ENCODE measurements around the gene ALDOB.

Gene ALDOB

GRCh38 chr9:101399643-101399970 is 36.0 kb downstream of the ALDOB start:
- H4K8ac ChIP-seq (ENCODE audit: low read depth, low read length): no peak overlapping the region
- H3K23ac ChIP-seq (ENCODE audit: low read depth, low read length, poor library complexity): no peak overlapping the region
- no peak overlapping the region for H2BK5ac ChIP-seq (ENCODE audit: low read length)
- no peak overlapping the region for H3K9ac ChIP-seq (ENCODE audit: low read depth, low read length, poor library complexity)
- H3K27me3 ChIP-seq (ENCODE audit: control insufficient read depth in 3 of 3, insufficient read depth in 3 of 3, low read depth in 1 of 3, low read length in 3 of 3): no peaks in the 10 kb centered on the region
- H2BK15ac ChIP-seq (ENCODE audit: low read length): no peak overlapping the region
- no peak overlapping the region for H2AK5ac ChIP-seq (ENCODE audit: low read depth, low read length)
- no peak overlapping the region for H2BK12ac ChIP-seq (ENCODE audit: low read length)
- no peak for DNase-seq (ENCODE audit: low spot score)
- no peak overlapping the region for H4K91ac ChIP-seq (ENCODE audit: low read depth, low read length, poor library complexity)
- H2AFZ ChIP-seq (ENCODE audit: low read length): no peak overlapping the region
- no peak overlapping the region for H3K4ac ChIP-seq (ENCODE audit: low read length)
- H2BK120ac ChIP-seq (ENCODE audit: low read depth, low read length): no peak overlapping the region
- peaks cover 10% of the 10 kb centered on the region for H3K79me1 ChIP-seq (ENCODE audit: low read depth, low read length)
- H3K14ac ChIP-seq (ENCODE audit: low read length): no peak overlapping the region
- H3K4me3 ChIP-seq (ENCODE audit: low read length in 2 of 2): peak overlapping the region; percentile 79 to 92
- no peak overlapping the region for H3K27ac ChIP-seq (replicated peaks; ENCODE audit: low read length)
- H3K18ac ChIP-seq (ENCODE audit: low read length): no peak overlapping the region
- peaks cover 3 to 4% of the 10 kb centered on the region in 2 donors for H3K4me1 ChIP-seq (ENCODE audit: control insufficient read depth in 2 of 2, insufficient read depth in 1 of 2, low read depth in 1 of 2, low read length in 2 of 2)
- H3K4me2 ChIP-seq (ENCODE audit: insufficient read depth, low read length, poor library complexity, severe bottlenecking): peak overlapping the region; percentile 83
- WGBS, 2 donors (ENCODE audit: extremely low coverage in 2 of 2, insufficient read length in 2 of 2, insufficient replicate concordance in 1 of 2): no CpG with 5 or more reads among the region's 2 CpGs
- peaks cover 9 to 63% of the 10 kb centered on the region in 2 donors for H3K9me3 ChIP-seq (replicated peaks in 1 of 2; ENCODE audit: control insufficient read depth in 2 of 2, insufficient read depth in 1 of 2, low read depth in 1 of 2, low read length in 2 of 2)
- H3K36me3 ChIP-seq (replicated peaks in 1 of 2; ENCODE audit: control insufficient read depth in 2 of 2, insufficient read depth in 2 of 2, low read length in 2 of 2): peaks cover 18 to 73% of the 10 kb centered on the region in 2 donors

- peaks cover 10% of the 10 kb centered on the region for H3K79me1 ChIP-seq (ENCODE audit: low read depth, low read length)
These were observed 36.5 kb downstream of the ALDOB start for GRCh38 chr9:101398930-101399642.

GRCh38 chr9:101398068-101398929 is 37.3 kb downstream of the ALDOB start, which contains the start of the genes MRPL50 and ZNF189:
MRPL50 (minus strand) TSS chr9:101398618; CDS start chr9:101398592, 26 bp downstream.
ZNF189 (plus strand) TSS chr9:101398851; CDS start chr9:101399157, 306 bp downstream.
- no peak within 1 kb of the TSS for H3K27ac ChIP-seq (replicated peaks; ENCODE audit: low read length)
- H4K8ac ChIP-seq (ENCODE audit: low read depth, low read length): no peak within 1 kb of the TSS
- peak within 1 kb of the TSS; percentile 92 for H3K9ac ChIP-seq (ENCODE audit: low read depth, low read length, poor library complexity)
- peaks cover 10% of the 10 kb centered on the region for H3K79me1 ChIP-seq (ENCODE audit: low read depth, low read length)
- no peak within 1 kb of the TSS for H2AK5ac ChIP-seq (ENCODE audit: low read depth, low read length)
- no CpG with 5 or more reads among the region's 44 CpGs for WGBS, 2 donors (ENCODE audit: extremely low coverage in 2 of 2, insufficient read length in 2 of 2, insufficient replicate concordance in 1 of 2)
- peaks cover 9 to 61% of the 10 kb centered on the region in 2 donors for H3K9me3 ChIP-seq (replicated peaks in 1 of 2; ENCODE audit: control insufficient read depth in 2 of 2, insufficient read depth in 1 of 2, low read depth in 1 of 2, low read length in 2 of 2)
- H3K18ac ChIP-seq (ENCODE audit: low read length): peak within 1 kb of the TSS; percentile 95
- peak within 1 kb of the TSS; percentile 93 for H2AFZ ChIP-seq (ENCODE audit: low read length)
- no peak within 1 kb of the TSS for H3K14ac ChIP-seq (ENCODE audit: low read length)
- H4K91ac ChIP-seq (ENCODE audit: low read depth, low read length, poor library complexity): peak within 1 kb of the TSS; percentile 72
- H2BK5ac ChIP-seq (ENCODE audit: low read length): no peak within 1 kb of the TSS
- no peak within 1 kb of the TSS for H2BK12ac ChIP-seq (ENCODE audit: low read length)
- peak within 1 kb of the TSS; percentile 83 for H3K4me2 ChIP-seq (ENCODE audit: insufficient read depth, low read length, poor library complexity, severe bottlenecking)
- peaks cover 16 to 69% of the 10 kb centered on the region in 2 donors for H3K36me3 ChIP-seq (replicated peaks in 1 of 2; ENCODE audit: control insufficient read depth in 2 of 2, insufficient read depth in 2 of 2, low read length in 2 of 2)
- no peak within 1 kb of the TSS for H2BK15ac ChIP-seq (ENCODE audit: low read length)
- H3K4me3 ChIP-seq (ENCODE audit: low read length in 2 of 2): peak within 1 kb of the TSS; percentile 79 to 92
- peak; percentile 97 for DNase-seq (ENCODE audit: low spot score)
- H3K23ac ChIP-seq (ENCODE audit: low read depth, low read length, poor library complexity): peak within 1 kb of the TSS; percentile 65
- no peak within 1 kb of the TSS for H2BK120ac ChIP-seq (ENCODE audit: low read depth, low read length)
- H3K4ac ChIP-seq (ENCODE audit: low read length): no peak within 1 kb of the TSS
- peaks cover 3 to 4% of the 10 kb centered on the region in 2 donors for H3K4me1 ChIP-seq (ENCODE audit: control insufficient read depth in 2 of 2, insufficient read depth in 1 of 2, low read depth in 1 of 2, low read length in 2 of 2)
- H3K27me3 ChIP-seq (ENCODE audit: control insufficient read depth in 3 of 3, insufficient read depth in 3 of 3, low read depth in 1 of 3, low read length in 3 of 3): no peaks in the 10 kb centered on the region

More at GRCh38 chr9:101398930-101399642, 36.5 kb downstream of the ALDOB start:
- Histone ChIP-seq H4K8ac (ENCODE audit: low read depth, low read length) (no peak overlapping the region), H3K9me3 (replicated peaks in 1 of 2; ENCODE audit: control insufficient read depth in 2 of 2, insufficient read depth in 1 of 2, low read depth in 1 of 2, low read length in 2 of 2) (peaks cover 13 to 63% of the 10 kb centered on the region in 2 donors), H2BK120ac (ENCODE audit: low read depth, low read length) (no peak overlapping the region), H3K23ac (ENCODE audit: low read depth, low read length, poor library complexity) (peak overlapping the region; percentile 65), H3K27ac (replicated peaks; ENCODE audit: low read length) (no peak overlapping the region), H2BK15ac (ENCODE audit: low read length) (no peak overlapping the region), H3K4ac (ENCODE audit: low read length) (no peak overlapping the region), H3K9ac (ENCODE audit: low read depth, low read length, poor library complexity) (peak overlapping the region; percentile 92), H2BK12ac (ENCODE audit: low read length) (no peak overlapping the region), H2AFZ (ENCODE audit: low read length) (peak overlapping the region; percentile 93), H3K4me1 (ENCODE audit: control insufficient read depth in 2 of 2, insufficient read depth in 1 of 2, low read depth in 1 of 2, low read length in 2 of 2) (peaks cover 3 to 4% of the 10 kb centered on the region in 2 donors), H3K14ac (ENCODE audit: low read length) (no peak overlapping the region), H3K27me3 (ENCODE audit: control insufficient read depth in 3 of 3, insufficient read depth in 3 of 3, low read depth in 1 of 3, low read length in 3 of 3) (no peaks in the 10 kb centered on the region), H3K18ac (ENCODE audit: low read length) (peak overlapping the region; percentile 95), H3K36me3 (replicated peaks in 1 of 2; ENCODE audit: control insufficient read depth in 2 of 2, insufficient read depth in 2 of 2, low read length in 2 of 2) (peaks cover 21 to 73% of the 10 kb centered on the region in 2 donors), H3K4me2 (ENCODE audit: insufficient read depth, low read length, poor library complexity, severe bottlenecking) (peak overlapping the region; percentile 83), H3K4me3 (ENCODE audit: low read length in 2 of 2) (peak overlapping the region; percentile 79 to 92), H2BK5ac (ENCODE audit: low read length) (no peak overlapping the region), H4K91ac (ENCODE audit: low read depth, low read length, poor library complexity) (peak overlapping the region; percentile 72), H2AK5ac (ENCODE audit: low read depth, low read length) (no peak overlapping the region)
- WGBS, 2 donors (ENCODE audit: extremely low coverage in 2 of 2, insufficient read length in 2 of 2, insufficient replicate concordance in 1 of 2): no CpG with 5 or more reads among the region's 28 CpGs
- DNase-seq (ENCODE audit: low spot score): no peak

GRCh38 chr9:101397746-101398067 is 37.9 kb downstream of the ALDOB start:
- peaks cover 7% of the 10 kb centered on the region for H3K79me1 ChIP-seq (ENCODE audit: low read depth, low read length)
- no peak overlapping the region for H4K8ac ChIP-seq (ENCODE audit: low read depth, low read length)
- H2AFZ ChIP-seq (ENCODE audit: low read length): peak overlapping the region; percentile 81
- H3K18ac ChIP-seq (ENCODE audit: low read length): no peak overlapping the region
- H4K91ac ChIP-seq (ENCODE audit: low read depth, low read length, poor library complexity): no peak overlapping the region
- H3K14ac ChIP-seq (ENCODE audit: low read length): no peak overlapping the region
- no peak overlapping the region for H3K4ac ChIP-seq (ENCODE audit: low read length)
- peaks cover 12 to 63% of the 10 kb centered on the region in 2 donors for H3K36me3 ChIP-seq (replicated peaks in 1 of 2; ENCODE audit: control insufficient read depth in 2 of 2, insufficient read depth in 2 of 2, low read length in 2 of 2)
- H3K27me3 ChIP-seq (ENCODE audit: control insufficient read depth in 3 of 3, insufficient read depth in 3 of 3, low read depth in 1 of 3, low read length in 3 of 3): no peaks in the 10 kb centered on the region
- DNase-seq (ENCODE audit: low spot score): no peak
- peak overlapping the region; percentile 81 for H3K4me2 ChIP-seq (ENCODE audit: insufficient read depth, low read length, poor library complexity, severe bottlenecking)
- H3K27ac ChIP-seq (replicated peaks; ENCODE audit: low read length): no peak overlapping the region
- no peak overlapping the region for H2BK15ac ChIP-seq (ENCODE audit: low read length)
- H2BK12ac ChIP-seq (ENCODE audit: low read length): no peak overlapping the region
- peaks cover 6 to 61% of the 10 kb centered on the region in 2 donors for H3K9me3 ChIP-seq (replicated peaks in 1 of 2; ENCODE audit: control insufficient read depth in 2 of 2, insufficient read depth in 1 of 2, low read depth in 1 of 2, low read length in 2 of 2)
- H3K9ac ChIP-seq (ENCODE audit: low read depth, low read length, poor library complexity): peak overlapping the region; percentile 12
- H2BK120ac ChIP-seq (ENCODE audit: low read depth, low read length): no peak overlapping the region
- H3K4me1 ChIP-seq (ENCODE audit: control insufficient read depth in 2 of 2, insufficient read depth in 1 of 2, low read depth in 1 of 2, low read length in 2 of 2): peaks cover 3 to 4% of the 10 kb centered on the region in 2 donors
- H3K4me3 ChIP-seq (ENCODE audit: low read length in 2 of 2): peak overlapping the region; percentile 79 to 91
- no peak overlapping the region for H2AK5ac ChIP-seq (ENCODE audit: low read depth, low read length)
- no CpG with 5 or more reads among the region's 4 CpGs for WGBS, 2 donors (ENCODE audit: extremely low coverage in 2 of 2, insufficient read length in 2 of 2, insufficient replicate concordance in 1 of 2)
- no peak overlapping the region for H3K23ac ChIP-seq (ENCODE audit: low read depth, low read length, poor library complexity)
- no peak overlapping the region for H2BK5ac ChIP-seq (ENCODE audit: low read length)
